ENCODE measurements around the gene KDM6A.
A peak's percentile ranks its signal among the peaks of the same experiment; 100 is the strongest.
"Not testable (repeated sequence)": the region's sequence is repeated elsewhere in the genome, so short reads cannot be mapped to it uniquely, and the experiment has no call there.

The KDM6A gene

DNA sequence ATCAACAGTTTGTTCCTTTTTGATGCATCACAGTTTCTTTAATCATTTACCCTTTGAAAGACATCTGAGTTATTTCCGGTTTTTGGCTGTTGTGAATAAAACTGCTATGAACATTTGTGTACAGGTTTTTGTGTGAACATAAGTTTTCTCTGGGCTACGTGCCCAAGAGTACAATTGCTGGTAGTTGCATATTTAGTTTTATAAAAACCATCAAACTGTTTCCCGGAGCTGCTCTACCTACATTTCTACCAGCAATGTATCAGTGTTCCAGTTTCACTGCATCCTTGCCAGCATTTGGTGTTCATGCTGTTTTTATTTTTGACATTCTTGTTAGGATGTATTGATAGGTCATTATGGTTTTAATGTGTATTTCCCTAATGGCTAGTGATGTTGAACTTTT is 17.3 kb downstream of the KDM6A start:
- no peak for DNase-seq

DNA sequence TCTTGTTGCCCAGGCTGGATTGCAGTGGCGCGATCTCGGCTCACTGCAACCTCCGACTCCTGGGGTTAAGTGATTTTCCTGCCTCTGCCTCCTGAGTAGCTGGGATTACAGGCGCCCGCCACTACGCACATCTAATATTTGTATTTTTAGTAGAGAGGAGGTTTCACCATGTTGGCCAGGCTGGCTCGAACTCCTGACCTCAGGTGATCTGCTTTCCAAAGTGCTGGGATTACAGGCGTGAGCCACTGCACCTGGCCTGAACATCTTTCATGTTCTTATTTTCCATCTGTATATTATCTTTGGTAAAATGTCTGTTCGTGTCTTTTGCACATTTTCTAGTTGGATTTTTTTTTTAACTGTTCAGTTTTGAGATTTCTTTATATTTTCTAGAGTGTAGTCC is 17.7 kb downstream of the KDM6A start:
- not testable (repeated sequence) for DNase-seq

DNA sequence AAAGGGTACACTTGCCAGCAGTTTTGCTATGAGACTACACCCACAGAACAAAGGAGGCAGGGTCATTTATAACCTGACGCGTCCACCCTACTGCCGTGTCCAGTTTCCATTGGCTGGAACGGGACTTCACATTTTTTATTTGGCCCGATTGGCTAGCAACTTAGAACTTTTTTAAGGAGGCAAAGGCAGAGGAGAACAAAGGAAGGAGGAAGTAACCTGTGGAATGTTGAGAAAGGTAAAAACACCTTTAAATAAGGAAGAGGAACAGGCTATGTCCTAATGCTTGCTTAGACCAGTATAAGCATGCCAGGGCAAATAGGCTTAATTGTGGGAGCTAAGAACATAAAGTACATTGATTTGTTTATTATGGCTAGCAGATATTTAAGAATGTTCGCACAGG is 18.7 kb downstream of the KDM6A start:
- no peak for DNase-seq

DNA sequence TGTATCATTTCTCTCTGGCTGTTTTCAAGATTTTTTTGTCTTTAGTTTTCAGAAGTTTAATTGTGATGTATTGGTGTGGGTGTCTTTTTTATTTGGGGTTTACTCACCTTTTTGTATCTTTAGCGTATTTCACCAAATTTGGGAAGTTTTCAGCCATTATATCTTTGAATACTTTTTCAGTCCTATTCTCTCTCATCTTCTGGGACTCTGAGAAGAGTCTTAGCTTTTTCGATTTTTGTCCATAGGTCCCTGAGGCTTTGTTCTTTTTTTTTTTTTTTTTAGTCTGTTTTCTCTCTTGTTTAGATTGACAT is 23.8 kb downstream of the KDM6A start:
- no peak for DNase-seq

GRCh38 chrX:44897539-44897938 is 24.6 kb downstream of the KDM6A start:
- no peak for DNase-seq

DNA sequence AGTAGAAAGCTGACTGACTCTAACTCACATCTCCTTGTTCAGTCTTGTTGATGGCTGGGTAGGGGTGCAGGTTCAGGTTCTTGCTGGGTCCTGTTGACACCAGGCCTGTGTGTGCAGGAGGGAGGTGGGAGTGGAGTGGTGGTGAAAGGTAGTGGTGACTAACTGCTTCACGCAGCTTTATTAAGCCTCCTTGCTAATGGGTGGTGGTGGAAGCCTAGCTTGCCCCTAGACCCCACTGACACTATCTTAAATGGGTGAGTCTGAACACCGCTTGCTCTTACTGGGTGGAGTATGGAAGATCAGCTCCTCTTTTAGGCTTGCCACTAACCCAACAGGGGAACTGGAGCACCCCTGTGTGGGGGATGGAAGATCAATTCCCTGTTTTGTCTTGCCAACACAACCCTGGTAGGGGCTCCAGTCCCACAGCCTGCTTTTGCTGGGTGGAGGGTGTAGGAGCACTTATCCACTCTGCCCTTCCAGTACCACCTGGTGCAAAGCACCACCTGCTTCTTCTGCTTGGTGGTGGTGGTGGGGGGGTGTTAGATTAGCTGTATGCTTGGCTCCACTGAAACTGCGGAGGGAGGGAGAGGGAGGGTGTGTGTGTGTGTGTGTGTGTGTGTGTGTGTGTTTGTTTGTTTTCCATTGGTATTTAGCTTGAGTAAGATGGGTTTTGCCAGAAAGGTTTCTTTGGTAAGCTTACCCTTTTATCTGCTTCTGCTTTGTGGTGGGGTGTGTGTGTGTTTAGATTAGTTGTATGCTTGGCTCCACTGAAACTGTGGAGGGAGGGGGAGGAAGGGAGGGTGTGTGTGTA is 25.6 kb downstream of the KDM6A start:
- peak; percentile 21 for DNase-seq

- DNase-seq: no peak
These were observed 27.0 kb downstream of the KDM6A start for GRCh38 chrX:44899946-44900345.

DNA sequence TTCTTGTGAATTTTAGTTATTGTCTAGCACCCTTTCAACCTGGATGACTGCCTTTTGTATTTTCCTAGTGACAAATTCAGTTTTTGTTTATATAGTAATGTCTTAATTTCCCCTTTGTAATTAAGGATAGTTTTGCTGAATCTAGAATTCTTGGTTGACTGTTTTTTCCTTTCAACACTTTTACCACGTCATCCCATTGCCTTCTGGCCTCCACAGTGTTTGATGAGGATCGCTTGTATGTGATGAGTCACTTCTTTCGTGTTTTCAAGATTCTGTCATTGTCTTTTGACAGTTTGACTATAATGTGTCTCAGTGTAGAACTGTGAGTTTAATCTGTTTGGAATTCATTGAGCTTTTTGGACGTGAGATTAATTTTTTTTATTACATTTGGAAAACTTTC is 30.1 kb downstream of the KDM6A start:
- DNase-seq: no peak

DNA sequence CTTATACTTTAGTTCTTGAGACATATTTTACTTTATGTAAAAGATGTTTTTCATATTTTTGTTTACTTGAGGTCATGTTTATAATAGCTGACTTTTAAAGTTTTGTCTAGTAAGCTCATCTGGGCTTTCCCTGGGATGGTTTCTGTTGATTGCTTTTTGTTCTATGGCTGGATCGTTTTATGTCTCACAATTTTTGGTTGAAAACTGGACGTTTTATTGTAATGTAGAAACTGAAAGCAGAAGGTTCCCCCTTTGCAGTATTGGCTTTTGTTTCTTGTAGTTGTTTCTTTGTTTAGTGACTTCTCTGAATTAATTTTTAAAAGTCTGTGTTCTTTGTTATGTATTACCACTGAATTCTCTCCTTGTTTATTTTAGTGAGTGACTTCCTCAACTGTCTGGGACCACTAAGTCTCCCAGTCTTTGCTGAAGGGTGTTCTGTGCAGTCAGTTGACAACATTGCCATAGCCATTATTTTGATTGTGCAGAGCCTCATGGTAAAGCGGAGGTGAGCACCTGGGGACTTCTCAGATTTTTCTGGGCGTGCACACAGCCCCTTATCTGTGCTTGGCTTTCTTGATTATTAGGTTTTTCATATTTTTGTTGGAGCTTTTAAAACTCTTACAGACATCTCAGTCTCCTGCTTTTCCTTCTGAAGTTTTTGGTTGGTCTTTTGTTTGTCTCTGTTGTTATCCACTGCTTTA is 31.0 kb downstream of the KDM6A start:
- no peak for DNase-seq

- no peak for DNase-seq
These were observed 31.6 kb downstream of the KDM6A start for GRCh38 chrX:44904542-44905115.

DNA sequence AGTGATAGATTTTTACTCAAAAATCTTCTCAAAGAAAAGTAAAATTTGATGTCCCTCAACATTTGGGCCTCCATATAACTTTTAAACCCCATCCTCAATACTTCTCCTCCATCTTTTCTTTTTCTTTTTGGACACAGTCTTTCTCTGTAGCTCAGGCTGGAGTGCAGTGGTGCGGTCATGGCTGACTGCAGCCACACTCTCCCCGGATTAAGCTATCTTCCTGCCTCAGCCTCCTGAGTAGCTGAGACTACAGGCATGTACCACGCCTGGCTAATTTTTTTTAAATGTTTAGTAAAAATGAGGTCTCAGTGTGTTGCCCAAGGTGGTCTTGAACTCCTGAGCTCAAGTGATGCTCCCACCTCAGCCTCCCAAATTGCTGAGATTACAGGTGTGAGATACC is 33.1 kb downstream of the KDM6A start:
- DNase-seq: no peak

GRCh38 chrX:44906542-44906941 is 33.6 kb downstream of the KDM6A start:
- DNase-seq: no peak

GRCh38 chrX:44908153-44908552 is 35.2 kb downstream of the KDM6A start:
- DNase-seq: no peak

GRCh38 chrX:44908827-44909226 is 35.8 kb downstream of the KDM6A start:
- DNase-seq: no peak

- not testable (repeated sequence) for DNase-seq
These were observed 37.5 kb downstream of the KDM6A start for GRCh38 chrX:44910508-44910907.

- not testable (repeated sequence) for DNase-seq
These were observed 38.1 kb downstream of the KDM6A start for GRCh38 chrX:44911074-44911600.

DNA sequence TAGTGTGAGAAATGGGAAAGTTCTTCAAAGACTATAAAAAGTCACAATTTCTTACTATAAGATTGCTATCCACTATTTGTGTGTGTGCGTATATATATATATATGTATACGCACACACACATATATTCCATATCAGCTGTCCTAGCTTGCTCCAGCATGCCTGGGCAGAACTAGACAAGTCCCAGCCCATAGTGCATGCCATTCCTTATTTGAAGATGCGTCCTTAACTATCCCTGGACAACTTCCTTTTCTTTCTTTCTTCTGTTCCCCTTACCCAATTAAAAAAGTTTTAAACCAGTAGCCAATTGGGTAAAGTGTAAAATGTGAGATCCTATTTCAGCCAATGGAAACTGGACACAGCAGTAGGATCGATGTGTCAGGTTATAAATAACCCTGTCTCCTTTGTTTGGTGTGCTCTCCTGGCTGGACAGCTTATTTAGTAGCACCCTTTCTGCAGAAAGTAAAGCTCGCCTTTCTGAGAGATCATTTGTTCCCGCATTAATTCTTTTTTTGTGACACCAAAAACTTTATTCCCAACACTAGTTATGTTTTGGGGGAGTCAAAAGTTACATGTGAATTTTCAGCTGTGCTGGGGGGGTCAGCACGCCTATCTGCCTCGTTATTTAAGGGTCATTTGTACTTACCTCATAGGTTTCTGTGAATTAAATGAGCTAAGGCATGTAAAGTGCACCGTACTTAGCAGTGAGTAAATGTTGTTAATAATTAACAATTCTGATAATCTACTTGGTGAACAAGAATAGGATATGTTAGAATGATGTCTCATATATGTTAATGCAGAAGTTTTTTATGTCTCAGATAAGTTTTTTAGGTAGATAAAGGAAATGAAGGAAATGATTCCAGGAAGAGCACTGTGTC is 40.9 kb downstream of the KDM6A start:
- no peak for DNase-seq

- no peak for DNase-seq
These were observed 41.7 kb downstream of the KDM6A start for GRCh38 chrX:44914532-44915198.

DNA sequence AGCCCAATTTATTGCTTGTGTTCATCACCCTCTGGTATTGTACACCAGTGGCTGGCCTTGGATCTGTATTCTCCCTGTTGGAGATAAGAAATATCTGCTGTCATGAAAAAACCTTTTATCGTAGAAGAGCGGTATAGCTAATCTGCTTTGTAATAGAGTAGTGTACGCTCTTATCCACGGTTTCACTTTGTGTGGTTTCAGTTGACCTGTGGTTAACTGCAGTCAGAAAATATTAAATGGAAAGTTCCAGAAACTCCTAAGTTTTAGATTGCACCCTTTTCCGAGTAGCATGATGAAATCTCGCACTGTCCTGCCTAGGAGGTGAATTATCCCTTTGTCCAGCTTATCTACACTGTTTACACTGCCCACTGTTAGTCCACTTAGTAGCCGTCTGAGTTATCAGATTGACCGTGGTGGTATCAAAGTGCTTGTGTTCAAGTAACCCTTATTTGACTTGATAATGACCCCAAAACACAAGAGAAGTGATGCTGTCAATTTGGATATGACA is 42.4 kb downstream of the KDM6A start:
- no peak for DNase-seq

DNA sequence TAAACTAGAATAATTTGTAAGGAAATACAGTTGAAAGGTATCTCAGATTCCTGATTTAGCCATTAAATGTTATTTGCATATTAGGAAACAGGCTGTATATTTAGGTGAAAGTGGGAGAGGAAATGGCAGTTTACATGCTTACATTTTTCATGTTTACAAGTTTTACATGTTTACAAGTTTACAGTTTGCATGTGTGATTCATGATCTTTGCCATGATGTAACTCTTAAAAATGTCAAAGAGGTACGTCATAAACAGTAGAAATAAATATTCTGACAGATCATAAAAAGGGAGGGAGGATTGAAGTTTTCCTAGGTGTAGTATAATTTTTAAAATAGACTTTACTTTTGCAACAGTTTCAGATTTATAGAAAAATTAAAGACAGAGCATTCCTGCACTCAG is 45.7 kb downstream of the KDM6A start:
- no peak for DNase-seq

GRCh38 chrX:44922980-44923379 is 50.0 kb downstream of the KDM6A start:
- DNase-seq: no peak

GRCh38 chrX:44927398-44927797 is 54.4 kb downstream of the KDM6A start:
- no peak for DNase-seq
